HL-60/S4 treated with retinoic acid at 250 ng/mL for 4 days and 3 days (cell line): Measurements from ENCODE around the gene B3GNT2.
"Not testable (repeated sequence)": the region's sequence is repeated elsewhere in the genome, so short reads cannot be mapped to it uniquely, and the experiment has no call there.

ENCODE experiments used
- in situ Hi-C: fragments of 300-500 bp; cut with MboI; formaldehyde crosslinking; loops from 2 replicates; pipeline ENCODE4 v1.7.0; 2022; ENCODE audit warnings: low sequenced_read_pairs

Gene B3GNT2

GRCh38 chr2:62231541-62231940 is 35.6 kb downstream of the B3GNT2 start:
- in situ Hi-C loops = no loop called here

GRCh38 chr2:62234755-62235655 is 39.1 kb downstream of the B3GNT2 start:
- in situ Hi-C loops = no loop called here

GRCh38 chr2:62236499-62236898 is 40.6 kb downstream of the B3GNT2 start:
- in situ Hi-C loops = no loop called here

- in situ Hi-C loops = no loop called here
These were observed 42.3 kb downstream of the B3GNT2 start for GRCh38 chr2:62238236-62238635.

GRCh38 chr2:62240546-62240945 is 44.6 kb downstream of the B3GNT2 start:
- in situ Hi-C loops = no loop called here

- in situ Hi-C loops = no loop called here
These were observed 48.1 kb downstream of the B3GNT2 start for GRCh38 chr2:62243983-62244382.

GRCh38 chr2:62248226-62248625 is 52.3 kb downstream of the B3GNT2 start:
- in situ Hi-C loops = no loop called here

GRCh38 chr2:62250239-62250638 is 54.3 kb downstream of the B3GNT2 start:
- in situ Hi-C loops = no loop called here

GRCh38 chr2:62254424-62255266 is 58.7 kb downstream of the B3GNT2 start:
- in situ Hi-C loops = no loop called here

GRCh38 chr2:62257466-62257865 is 61.6 kb downstream of the B3GNT2 start:
- in situ Hi-C loops = no loop called here

- in situ Hi-C loops = no loop called here
These were observed 67.3 kb downstream of the B3GNT2 start for GRCh38 chr2:62263076-62263715.

- in situ Hi-C loops = no loop called here
These were observed 68.3 kb downstream of the B3GNT2 start for GRCh38 chr2:62264186-62264585.

GRCh38 chr2:62265106-62265505 is 69.2 kb downstream of the B3GNT2 start:
- in situ Hi-C loops = no loop called here

- in situ Hi-C loops = no loop called here
These were observed 70.6 kb downstream of the B3GNT2 start for GRCh38 chr2:62266433-62267038.

GRCh38 chr2:62267696-62268095 is 71.8 kb downstream of the B3GNT2 start:
- in situ Hi-C loops = no loop called here

GRCh38 chr2:62268681-62269188 is 72.8 kb downstream of the B3GNT2 start:
- in situ Hi-C loops = not testable (repeated sequence)

- in situ Hi-C loops = no loop called here
These were observed 74.8 kb downstream of the B3GNT2 start for GRCh38 chr2:62270728-62271127.
